ENCODE data around the gene RAD51B.

DNA sequence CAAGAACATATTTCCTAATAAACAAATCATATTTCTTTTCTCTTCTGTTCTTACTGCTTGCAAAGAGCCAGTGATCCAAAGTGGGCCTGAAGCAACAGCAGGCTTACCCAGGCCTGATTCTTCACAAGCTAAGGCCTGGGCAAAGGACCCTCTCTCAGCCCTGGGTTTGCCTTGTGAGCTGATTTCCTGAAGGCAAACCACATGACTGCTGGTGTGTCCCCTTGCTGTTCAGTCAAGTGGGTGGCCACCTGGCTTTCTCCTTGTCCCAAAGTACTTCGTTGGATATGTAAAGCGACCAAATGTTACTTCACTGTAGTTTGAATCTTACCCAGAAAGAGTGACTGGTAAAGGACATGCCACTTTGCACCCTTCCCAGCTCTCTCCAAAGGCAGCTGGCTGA, 580.4 kb downstream of the RAD51B start:
- TF ChIP-seq POLR2AphosphoS5 (IDR thresholded peaks at IDR 0.05; ENCODE audit: borderline replicate concordance, low read depth, low read length), result no peak
- TF ChIP-seq EZH2 (IDR thresholded peaks at IDR 0.05), result no peak
